K562 treated with DMSO at 1 percent for 12 hours (cell line): Measurements from ENCODE around the gene SOD1. TPM values are rescaled to one million over a fixed set of nuclear protein-coding genes. Genes with fewer than 3 reads are reported as not detected.

Experiments used
- total RNA-seq: library from RNA; unstranded; fragments of 300-600 nt; gene quantifications from 2 replicates; pipeline ENCODE4 v1.2.3, GENCODE V29; 2022; ENCODE audit not compliant: insufficient read depth

The SOD1 gene
- total RNA-seq, result 322 and 434 TPM in 2 replicates

DNA sequence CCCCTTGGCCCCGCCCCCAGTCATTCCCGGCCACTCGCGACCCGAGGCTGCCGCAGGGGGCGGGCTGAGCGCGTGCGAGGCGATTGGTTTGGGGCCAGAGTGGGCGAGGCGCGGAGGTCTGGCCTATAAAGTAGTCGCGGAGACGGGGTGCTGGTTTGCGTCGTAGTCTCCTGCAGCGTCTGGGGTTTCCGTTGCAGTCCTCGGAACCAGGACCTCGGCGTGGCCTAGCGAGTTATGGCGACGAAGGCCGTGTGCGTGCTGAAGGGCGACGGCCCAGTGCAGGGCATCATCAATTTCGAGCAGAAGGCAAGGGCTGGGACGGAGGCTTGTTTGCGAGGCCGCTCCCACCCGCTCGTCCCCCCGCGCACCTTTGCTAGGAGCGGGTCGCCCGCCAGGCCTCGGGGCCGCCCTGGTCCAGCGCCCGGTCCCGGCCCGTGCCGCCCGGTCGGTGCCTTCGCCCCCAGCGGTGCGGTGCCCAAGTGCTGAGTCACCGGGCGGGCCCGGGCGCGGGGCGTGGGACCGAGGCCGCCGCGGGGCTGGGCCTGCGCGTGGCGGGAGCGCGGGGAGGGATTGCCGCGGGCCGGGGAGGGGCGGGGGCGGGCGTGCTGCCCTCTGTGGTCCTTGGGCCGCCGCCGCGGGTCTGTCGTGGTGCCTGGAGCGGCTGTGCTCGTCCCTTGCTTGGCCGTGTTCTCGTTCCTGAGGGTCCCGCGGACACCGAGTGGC lies at the start of gene SOD1:
TSS of gene SOD1 (plus strand) at position 158 of the 723 bp plus-strand sequence. CDS start at position 235, 77 bp downstream.

Other genes with a start within 250 kb of the SOD1 start
- 9.3 and 31.4 TPM in 2 replicates for gene SCAF4, start 72.4 kb downstream of the SOD1 start, total RNA-seq
- gene HUNK, start 213.3 kb downstream of the SOD1 start, total RNA-seq, result 0.32 TPM in 1 of 2 replicates, not detected in the other